Stomach (tissue), 4 donors: ENCODE measurements around the gene SESTD1.
A peak's percentile ranks its signal among the peaks of the same experiment; 100 is the strongest.

Experiments
- CTCF ChIP-seq, 7 experiments: fragments of 450-650 bp in 4 of 7; fragments of 200-600 bp in 3 of 7; sonication (generic) in 3 of 7; IDR thresholded peaks; one replicate each; pipeline ENCODE4 v1.5.1; 2016 to 2019; ENCODE audit warnings: antibody characterized with exemption in 7 of 7, control low read depth in 2 of 7, mild to moderate bottlenecking in 1 of 7
- EP300 ChIP-seq: sonication (generic); formaldehyde crosslinking; IDR thresholded peaks from one replicate; pipeline ENCODE4 v1.6.1; 2017; ENCODE audit warnings: antibody characterized with exemption
- POLR2AphosphoS5 ChIP-seq, 3 donors: sonication (generic); formaldehyde crosslinking; IDR thresholded peaks; one replicate each; pipeline ENCODE4 v1.6.1; 2016; ENCODE audit warnings: antibody characterized with exemption in 3 of 3

GRCh38 chr2:179272406-179273192 is 8.0 kb upstream of the SESTD1 start:
- peak in 1 of 7 experiments; percentile 3 for TF ChIP-seq CTCF (IDR thresholded peaks at IDR 0.05)
- TF ChIP-seq EP300 = no peak
- TF ChIP-seq POLR2AphosphoS5 (IDR thresholded peaks at IDR 0.05) = no peak
